ENCODE results near the gene TRIO.
A peak's percentile ranks its signal among the peaks of the same experiment; 100 is the strongest.
"Not testable (repeated sequence)": the region's sequence is repeated elsewhere in the genome, so short reads cannot be mapped to it uniquely, and the experiment has no call there.

The TRIO gene

GRCh38 chr5:14358536-14358935 is 215.4 kb downstream of the TRIO start:
- DNase-seq (ENCODE audit: low spot score), result no peak

GRCh38 chr5:14359069-14360043 is 216.2 kb downstream of the TRIO start:
- DNase-seq (ENCODE audit: low spot score), result no peak

GRCh38 chr5:14362491-14362890 is 219.3 kb downstream of the TRIO start:
- DNase-seq (ENCODE audit: low spot score), result no peak

GRCh38 chr5:14364096-14364495 is 221.0 kb downstream of the TRIO start:
- no peak for DNase-seq (ENCODE audit: low spot score)

- no peak for DNase-seq (ENCODE audit: low spot score)
Observed at GRCh38 chr5:14364576-14365472, 221.7 kb downstream of the TRIO start.

- DNase-seq (ENCODE audit: low spot score), result no peak
Observed at GRCh38 chr5:14365831-14366430, 222.8 kb downstream of the TRIO start.

DNA sequence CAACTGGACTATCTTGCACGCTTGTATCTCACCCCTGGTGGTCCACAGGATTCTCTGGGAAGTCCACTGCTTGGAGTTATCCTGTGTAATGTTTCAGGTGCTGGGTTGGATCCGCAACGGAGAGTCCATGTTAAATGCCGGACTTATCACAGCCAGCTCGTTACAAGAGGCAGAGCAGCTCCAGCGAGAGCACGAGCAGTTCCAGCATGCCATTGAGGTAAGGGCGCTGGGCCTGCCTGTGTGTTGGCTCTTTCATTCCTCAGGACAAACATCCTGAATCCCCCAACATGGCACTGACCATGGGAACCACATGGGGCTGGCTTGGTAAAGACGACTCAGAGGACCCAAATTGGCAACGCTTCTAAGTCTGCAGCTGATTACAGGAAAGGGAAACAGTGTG is 223.6 kb downstream of the TRIO start:
- no peak for DNase-seq (ENCODE audit: low spot score)

- no peak for DNase-seq (ENCODE audit: low spot score)
Observed at GRCh38 chr5:14367364-14367763, 224.2 kb downstream of the TRIO start.

DNA sequence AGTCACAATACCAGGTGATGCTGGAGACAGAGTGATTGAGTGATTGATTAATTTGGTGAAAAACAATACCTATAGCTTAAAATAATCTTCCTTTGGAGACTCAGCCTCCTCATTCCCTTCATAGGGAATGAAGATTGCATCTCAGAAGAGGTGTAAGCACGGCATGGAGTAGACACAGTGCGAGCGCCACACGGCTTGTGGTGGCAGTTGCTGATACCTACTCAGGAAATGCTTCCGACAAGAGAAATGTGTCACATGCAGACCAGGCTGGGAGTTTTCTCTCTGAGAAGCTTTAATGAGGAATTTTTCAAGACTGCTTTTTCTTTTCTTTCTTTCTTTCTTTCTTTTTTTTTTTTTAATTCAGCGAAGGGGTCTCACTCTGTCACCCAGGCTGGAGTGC is 226.6 kb downstream of the TRIO start:
- no peak for DNase-seq (ENCODE audit: low spot score)

- DNase-seq (ENCODE audit: low spot score), result no peak
Observed at GRCh38 chr5:14370386-14370785, 227.2 kb downstream of the TRIO start.

DNA sequence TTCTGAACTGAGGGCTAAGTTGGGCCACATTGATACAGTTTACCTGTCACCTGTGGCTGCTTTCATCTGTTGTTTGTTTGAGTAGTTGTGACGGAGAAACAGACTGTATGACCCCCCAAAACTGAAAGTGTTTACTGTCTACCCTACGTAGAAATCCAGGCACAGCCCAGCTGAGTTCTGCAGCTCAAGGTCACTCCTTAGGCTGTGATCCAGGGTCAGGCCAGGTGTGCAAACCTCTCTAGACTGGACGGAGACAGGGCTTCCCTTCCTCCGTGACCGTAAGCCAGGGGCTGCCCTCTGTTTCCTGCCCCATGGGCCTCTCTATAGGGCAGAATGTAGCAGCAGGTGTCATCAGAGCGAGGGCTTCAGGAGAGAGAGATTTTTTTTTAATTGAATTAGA is 230.5 kb downstream of the TRIO start:
- no peak for DNase-seq (ENCODE audit: low spot score)

GRCh38 chr5:14374100-14374499 is 231.0 kb downstream of the TRIO start:
- no peak for DNase-seq (ENCODE audit: low spot score)

- DNase-seq (ENCODE audit: low spot score), result no peak
Observed at GRCh38 chr5:14376789-14377188, 233.6 kb downstream of the TRIO start.

GRCh38 chr5:14379739-14380497 is 236.8 kb downstream of the TRIO start:
- no peak for DNase-seq (ENCODE audit: low spot score)

DNA sequence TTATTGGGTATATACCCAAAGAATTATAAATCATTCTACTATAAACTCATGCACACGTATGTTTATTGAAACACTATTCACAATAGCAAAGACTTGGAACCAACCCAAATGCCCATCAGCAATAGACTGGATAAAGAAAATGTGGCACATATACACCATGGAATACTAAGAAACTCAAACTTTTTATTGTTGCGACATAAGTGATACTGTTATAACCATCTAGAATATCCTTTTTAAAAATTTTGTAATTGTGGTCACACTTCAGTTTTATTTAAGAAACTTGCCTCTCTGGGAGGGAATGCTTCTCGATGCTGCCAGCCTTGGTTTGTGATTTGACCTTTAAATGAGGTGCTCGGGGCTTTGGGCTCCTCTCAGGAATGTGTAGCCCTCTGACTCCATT is 237.6 kb downstream of the TRIO start:
- no peak for DNase-seq (ENCODE audit: low spot score)

GRCh38 chr5:14382640-14383039 is 239.5 kb downstream of the TRIO start:
- DNase-seq (ENCODE audit: low spot score), result no peak

- no peak for DNase-seq (ENCODE audit: low spot score)
Observed at GRCh38 chr5:14383923-14384322, 240.8 kb downstream of the TRIO start.

DNA sequence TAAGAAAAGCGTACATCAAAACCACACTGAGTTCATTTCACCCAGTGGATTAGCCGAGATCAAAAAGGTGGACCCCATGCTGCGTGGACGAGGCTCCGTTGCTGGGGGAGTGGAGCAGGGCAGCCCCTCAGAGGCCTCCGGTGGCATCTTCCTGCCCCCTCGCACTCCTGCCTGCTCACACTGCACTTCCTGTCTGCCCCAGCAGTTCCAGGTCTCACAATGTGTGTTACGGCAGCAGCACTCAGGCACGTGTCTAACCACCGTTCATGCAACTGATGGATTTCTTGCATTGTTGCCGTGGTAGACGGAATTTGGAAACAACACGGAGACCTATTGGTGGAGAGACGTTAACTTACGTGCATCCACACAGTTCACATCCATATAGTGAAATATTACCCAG is 241.9 kb downstream of the TRIO start:
- no peak for DNase-seq (ENCODE audit: low spot score)

DNA sequence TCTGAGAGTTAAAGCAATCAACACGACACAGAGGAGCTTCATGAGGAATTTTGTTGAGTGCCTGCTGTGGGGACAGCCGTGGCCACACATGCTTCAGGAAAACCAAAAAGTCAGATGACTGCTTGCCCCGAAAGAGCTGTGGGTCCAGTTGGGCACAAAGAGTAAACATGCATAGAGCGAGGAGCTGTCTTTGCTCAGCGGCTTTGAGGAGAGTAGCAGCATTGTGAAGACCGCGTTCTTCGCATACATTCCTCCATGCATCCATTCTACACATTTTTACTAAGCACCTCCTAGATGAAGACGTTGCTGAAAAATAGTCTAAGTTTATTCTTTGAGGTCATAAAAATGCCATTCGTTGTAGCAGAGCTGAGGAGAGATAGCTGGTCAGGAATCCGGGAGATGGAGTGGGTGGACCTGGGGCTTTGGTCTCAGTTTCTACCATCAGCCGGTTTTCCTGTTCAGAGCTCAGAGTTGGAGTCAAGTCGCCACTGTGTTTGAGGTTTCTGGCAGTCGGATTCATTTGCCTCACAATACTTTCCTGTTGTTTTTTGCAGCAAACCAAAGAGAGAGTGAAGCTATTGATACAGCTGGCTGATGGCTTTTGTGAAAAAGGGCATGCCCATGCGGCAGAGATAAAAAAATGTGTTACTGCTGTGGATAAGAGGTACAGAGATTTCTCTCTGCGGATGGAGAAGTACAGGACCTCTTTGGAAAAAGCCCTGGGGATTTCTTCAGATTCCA is 243.9 kb downstream of the TRIO start:
- peak; percentile 63 for DNase-seq (ENCODE audit: low spot score)

- no peak for DNase-seq (ENCODE audit: low spot score)
Observed at GRCh38 chr5:14388741-14389140, 245.6 kb downstream of the TRIO start.

DNA sequence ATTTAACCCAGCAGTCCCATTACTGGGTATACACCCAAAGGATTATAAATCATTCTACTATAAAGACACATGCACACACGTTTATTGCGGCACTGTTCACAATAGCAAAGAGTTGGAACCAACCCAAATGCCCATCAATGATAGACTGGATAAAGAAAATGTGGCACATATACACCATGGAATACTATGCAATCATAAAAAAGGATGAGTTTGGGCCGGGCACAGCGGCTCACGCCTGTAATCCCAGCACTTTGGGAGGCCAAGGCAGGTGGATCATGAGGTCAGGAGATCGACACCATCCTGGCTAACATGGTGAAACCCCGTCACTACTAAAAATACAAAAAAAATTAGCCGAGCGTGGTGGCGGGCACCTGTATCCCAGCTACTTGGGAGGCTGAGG is 249.4 kb downstream of the TRIO start:
- not testable (repeated sequence) for DNase-seq (ENCODE audit: low spot score)

All from globus pallidus (tissue), 1 donor.